Measurements from ENCODE around the gene NHERF1. TPM values are rescaled to one million over a fixed set of nuclear protein-coding genes. Genes with fewer than 3 reads are reported as not detected.

NHERF1 gene
- total RNA-seq, 1 experiment from 2014 or later = 75.0 TPM

- H3K4me2 ChIP-seq (ENCODE audit: low read length) = no peak overlapping the region
- no peak overlapping the region for H3K9ac ChIP-seq (ENCODE audit: low read length)
- no peaks in the 10 kb centered on the region for H3K9me3 ChIP-seq (ENCODE audit: low read length)
- H3K4me3 ChIP-seq (ENCODE audit: low read length) = no peak overlapping the region
- H3K27me3 ChIP-seq (ENCODE audit: low read length) = no peaks in the 10 kb centered on the region
- no peaks in the 10 kb centered on the region for H4K20me1 ChIP-seq (ENCODE audit: low read length)
- intact Hi-C loops (cut with micrococcal nuclease) = no loop called here
- CTCF ChIA-PET = no interaction called here
- DNase-seq (no peak), ATAC-seq (no peak)
- peaks cover 19% of the 10 kb centered on the region for H3K79me2 ChIP-seq (ENCODE audit: low read length)
- no TSS peak for BruUV-seq (replicated peaks)
- POLR2A ChIA-PET (ENCODE audit: unreplicated experiment) = no interaction called here
- no peaks in the 10 kb centered on the region for H3K36me3 ChIP-seq (ENCODE audit: low read depth, low read length)
- no peaks in the 10 kb centered on the region for H3K9me2 ChIP-seq (replicated peaks; ENCODE audit: low read length)
- H3K27ac ChIP-seq (ENCODE audit: low read length) = no peak overlapping the region
- H3F3A ChIP-seq (ENCODE audit: low read length, unreplicated experiment) = no peaks in the 10 kb centered on the region
- peaks cover 21% of the 10 kb centered on the region for H3K4me1 ChIP-seq (ENCODE audit: insufficient read depth, low read length)
- TF ChIP-seq EZH2phosphoT487 (IDR thresholded peaks at IDR 0.05; ENCODE audit: borderline replicate concordance, low read length) (no peak), EZH2 (IDR thresholded peaks at IDR 0.05; ENCODE audit: low read length, unreplicated experiment) (no peak), CTCF (conservative IDR thresholded peaks at IDR 0.05; ENCODE audit: low read depth, low read length) (no peak)
- H2AFZ ChIP-seq (ENCODE audit: low read length) = no peak overlapping the region
These were observed 13.0 kb downstream of the NHERF1 start for GRCh38 chr17:74761419-74761818.

- POLR2A ChIA-PET (ENCODE audit: unreplicated experiment) = no interaction called here
- no peak for ATAC-seq
- Histone ChIP-seq H3K9me3 (ENCODE audit: low read length) (no peaks in the 10 kb centered on the region), H4K20me1 (ENCODE audit: low read length) (no peaks in the 10 kb centered on the region), H3F3A (ENCODE audit: low read length, unreplicated experiment) (no peaks in the 10 kb centered on the region), H3K4me3 (ENCODE audit: low read length) (no peak overlapping the region), H3K36me3 (ENCODE audit: low read depth, low read length) (no peaks in the 10 kb centered on the region), H3K9me2 (replicated peaks; ENCODE audit: low read length) (no peaks in the 10 kb centered on the region), H3K9ac (ENCODE audit: low read length) (no peak overlapping the region), H3K27ac (ENCODE audit: low read length) (no peak overlapping the region), H3K4me2 (ENCODE audit: low read length) (no peak overlapping the region), H2AFZ (ENCODE audit: low read length) (no peak overlapping the region), H3K79me2 (ENCODE audit: low read length) (peaks cover 14% of the 10 kb centered on the region), H3K4me1 (ENCODE audit: insufficient read depth, low read length) (peaks cover 21% of the 10 kb centered on the region), H3K27me3 (ENCODE audit: low read length) (no peaks in the 10 kb centered on the region)
- TF ChIP-seq EZH2phosphoT487 (IDR thresholded peaks at IDR 0.05; ENCODE audit: borderline replicate concordance, low read length) (no peak), EZH2 (IDR thresholded peaks at IDR 0.05; ENCODE audit: low read length, unreplicated experiment) (no peak), CTCF (conservative IDR thresholded peaks at IDR 0.05; ENCODE audit: low read depth, low read length) (no peak)
- intact Hi-C loops (cut with micrococcal nuclease) = no loop called here
- no TSS peak for BruUV-seq (replicated peaks)
- no peak for DNase-seq
- CTCF ChIA-PET = no interaction called here
These were observed 13.5 kb downstream of the NHERF1 start for GRCh38 chr17:74761931-74762330.

- Histone ChIP-seq H3K9ac (ENCODE audit: low read length) (no peak overlapping the region), H3K79me2 (ENCODE audit: low read length) (peaks cover 14% of the 10 kb centered on the region), H3K9me2 (replicated peaks; ENCODE audit: low read length) (no peaks in the 10 kb centered on the region), H3K4me3 (ENCODE audit: low read length) (no peak overlapping the region), H3K27me3 (ENCODE audit: low read length) (no peaks in the 10 kb centered on the region), H3K27ac (ENCODE audit: low read length) (no peak overlapping the region), H3K4me2 (ENCODE audit: low read length) (no peak overlapping the region), H2AFZ (ENCODE audit: low read length) (no peak overlapping the region), H3K9me3 (ENCODE audit: low read length) (no peaks in the 10 kb centered on the region), H3K36me3 (ENCODE audit: low read depth, low read length) (no peaks in the 10 kb centered on the region), H3K4me1 (ENCODE audit: insufficient read depth, low read length) (peaks cover 17% of the 10 kb centered on the region), H4K20me1 (ENCODE audit: low read length) (no peaks in the 10 kb centered on the region), H3F3A (ENCODE audit: low read length, unreplicated experiment) (no peaks in the 10 kb centered on the region)
- CTCF ChIA-PET = no interaction called here
- no TSS peak for BruUV-seq (replicated peaks)
- ATAC-seq = no peak
- DNase-seq = no peak
- TF ChIP-seq EZH2 (IDR thresholded peaks at IDR 0.05; ENCODE audit: low read length, unreplicated experiment) (no peak), EZH2phosphoT487 (IDR thresholded peaks at IDR 0.05; ENCODE audit: borderline replicate concordance, low read length) (no peak)
- POLR2A ChIA-PET (ENCODE audit: unreplicated experiment) = no interaction called here
- intact Hi-C loops (cut with micrococcal nuclease) = no loop called here
These were observed 15.3 kb downstream of the NHERF1 start for GRCh38 chr17:74763565-74764387.
